Measurements from ENCODE around the gene ENPP7.

Gene ENPP7

GRCh38 chr17:79715943-79716797, 14.6 kb upstream of the ENPP7 start:
- DNase-seq (ENCODE audit: low spot score), result no peak
- in situ Hi-C loops (cut with MboI; ENCODE audit: low sequenced_read_pairs, unreplicated experiment), result no loop called here
- no peak for TF ChIP-seq CTCF (IDR thresholded peaks at IDR 0.05; ENCODE audit: borderline replicate concordance, control extremely low read depth, extremely low read depth, insufficient read depth, missing control alignments)

DNA sequence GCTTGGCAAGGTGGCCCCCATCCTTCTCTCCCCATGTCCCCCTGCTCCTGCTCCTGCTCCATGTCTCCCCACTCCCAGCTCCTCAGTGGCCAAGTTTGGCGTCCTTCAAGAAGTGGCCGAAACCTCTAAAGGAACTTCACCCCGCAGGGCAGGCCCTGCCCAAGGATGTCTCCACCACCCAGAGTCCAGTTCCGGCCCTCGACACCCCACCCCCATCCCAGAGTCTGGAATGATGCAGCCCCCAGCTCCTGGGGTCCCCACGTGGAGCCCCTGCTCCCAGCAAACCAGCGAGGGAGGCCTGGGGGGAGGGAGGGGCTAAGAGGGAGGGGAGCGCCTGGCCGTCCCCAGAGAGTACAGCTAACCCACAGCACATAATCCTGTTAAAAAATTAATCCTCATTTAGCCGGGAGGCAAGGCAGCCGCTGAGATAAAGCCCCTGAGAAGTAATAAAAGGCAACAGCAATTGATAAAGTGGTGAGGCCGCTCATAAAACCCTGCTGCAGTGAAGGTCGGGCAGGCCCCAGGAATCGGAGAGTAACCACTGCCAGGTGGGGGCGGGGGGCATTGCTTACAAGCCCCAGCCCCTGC, 9.9 kb upstream of the ENPP7 start:
- in situ Hi-C loops (cut with MboI; ENCODE audit: low sequenced_read_pairs, unreplicated experiment), result no loop called here
- no peak for TF ChIP-seq CTCF (IDR thresholded peaks at IDR 0.05; ENCODE audit: borderline replicate concordance, control extremely low read depth, extremely low read depth, insufficient read depth, missing control alignments)

GRCh38 chr17:79721993-79722671, 8.6 kb upstream of the ENPP7 start:
- in situ Hi-C loops (cut with MboI; ENCODE audit: low sequenced_read_pairs, unreplicated experiment), result no loop called here
- TF ChIP-seq CTCF (IDR thresholded peaks at IDR 0.05; ENCODE audit: borderline replicate concordance, control extremely low read depth, extremely low read depth, insufficient read depth, missing control alignments), result no peak

More for the DNA sequence above, 9.9 kb upstream of the ENPP7 start:
- no peak for DNase-seq (ENCODE audit: low spot score)

GRCh38 chr17:79722787-79723186, 8.0 kb upstream of the ENPP7 start:
- DNase-seq (ENCODE audit: low spot score), result no peak
- no peak for TF ChIP-seq CTCF (IDR thresholded peaks at IDR 0.05; ENCODE audit: borderline replicate concordance, control extremely low read depth, extremely low read depth, insufficient read depth, missing control alignments)
- in situ Hi-C loops (cut with MboI; ENCODE audit: low sequenced_read_pairs, unreplicated experiment), result no loop called here

More at GRCh38 chr17:79721993-79722671, 8.6 kb upstream of the ENPP7 start:
- no peak for DNase-seq (ENCODE audit: low spot score)

DNA sequence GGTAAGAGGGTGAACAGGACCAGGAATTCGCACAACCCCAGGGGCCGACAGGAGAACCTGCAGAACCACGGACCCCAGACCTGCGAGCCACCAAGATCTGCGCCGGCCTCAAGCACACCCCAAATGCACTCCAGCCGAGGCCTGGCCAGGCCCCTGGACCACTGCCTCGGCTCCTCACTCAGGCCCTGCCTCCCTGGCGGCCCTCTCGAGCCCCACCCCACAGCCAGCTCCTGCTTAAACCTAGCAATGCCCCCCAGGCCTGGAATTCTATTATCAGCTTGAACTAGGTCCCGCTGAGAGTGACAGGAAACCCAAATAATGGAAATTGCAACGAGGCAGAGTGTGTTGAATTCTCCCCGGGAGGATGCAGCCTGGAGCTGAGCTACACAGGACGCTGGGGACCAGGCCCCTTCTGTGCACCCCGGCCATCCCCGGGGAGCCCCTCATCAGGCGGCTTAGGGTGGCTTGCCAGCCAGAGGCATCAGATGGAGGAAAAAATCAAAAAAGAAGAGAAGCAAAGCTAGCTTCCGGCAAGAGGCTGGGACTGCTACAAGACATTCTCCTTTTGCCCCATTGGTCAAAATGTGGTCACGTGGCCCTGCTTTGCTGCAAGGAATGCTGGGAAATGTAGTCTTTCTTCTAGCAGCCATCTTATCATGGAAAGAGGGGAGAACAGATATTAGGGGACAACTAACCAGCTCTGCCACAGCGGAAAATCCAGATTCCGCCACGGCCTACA, 2.4 kb upstream of the ENPP7 start:
- peak; percentile 97 for DNase-seq (ENCODE audit: low spot score)
- in situ Hi-C loops (cut with MboI; ENCODE audit: low sequenced_read_pairs, unreplicated experiment), result no loop called here
- no peak for TF ChIP-seq CTCF (IDR thresholded peaks at IDR 0.05; ENCODE audit: borderline replicate concordance, control extremely low read depth, extremely low read depth, insufficient read depth, missing control alignments)

DNA sequence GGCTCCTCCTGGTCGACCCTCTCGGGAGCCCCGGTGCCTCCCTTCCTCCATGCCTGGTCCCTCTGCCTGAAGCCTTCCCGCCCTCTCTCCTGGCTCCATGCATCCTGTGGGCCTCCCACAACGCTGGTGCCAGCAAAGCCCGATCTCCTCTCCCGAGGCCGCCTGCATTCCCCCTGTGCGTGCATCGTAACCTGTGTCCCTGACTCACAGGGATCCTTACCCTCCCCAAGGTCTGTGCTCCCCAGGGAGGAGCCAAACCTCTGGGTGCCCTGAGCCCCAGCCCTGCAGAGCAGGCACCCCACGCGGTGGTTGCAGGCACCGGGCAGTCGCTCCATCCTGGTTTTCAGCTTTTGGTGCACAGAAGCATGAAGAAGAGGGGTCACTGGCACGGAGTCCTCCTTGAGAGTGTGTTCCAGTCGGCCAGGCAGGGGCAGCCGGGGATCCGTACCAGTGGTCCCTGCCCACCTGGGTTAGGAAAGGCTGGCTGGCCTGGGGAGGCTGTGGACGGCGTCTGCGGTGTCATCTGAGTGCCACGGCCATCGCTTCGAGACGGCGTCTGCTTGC, 1.8 kb upstream of the ENPP7 start:
- in situ Hi-C loops (cut with MboI; ENCODE audit: low sequenced_read_pairs, unreplicated experiment), result no loop called here
- no peak for DNase-seq (ENCODE audit: low spot score)
- TF ChIP-seq CTCF (IDR thresholded peaks at IDR 0.05; ENCODE audit: borderline replicate concordance, control extremely low read depth, extremely low read depth, insufficient read depth, missing control alignments), result no peak

Measured in GM13976 (cell line).